ENCODE results near the gene TNFRSF1B. TPM values are rescaled to one million over a fixed set of nuclear protein-coding genes. Genes with fewer than 3 reads are reported as not detected.

The TNFRSF1B gene
- total and polyA plus RNA-seq, 9 of the 15 experiments (the other 6 are each of a cell fraction or from before 2014, with no cell fraction given), result 8.8 to 91.3 (median 36.0) TPM

DNA sequence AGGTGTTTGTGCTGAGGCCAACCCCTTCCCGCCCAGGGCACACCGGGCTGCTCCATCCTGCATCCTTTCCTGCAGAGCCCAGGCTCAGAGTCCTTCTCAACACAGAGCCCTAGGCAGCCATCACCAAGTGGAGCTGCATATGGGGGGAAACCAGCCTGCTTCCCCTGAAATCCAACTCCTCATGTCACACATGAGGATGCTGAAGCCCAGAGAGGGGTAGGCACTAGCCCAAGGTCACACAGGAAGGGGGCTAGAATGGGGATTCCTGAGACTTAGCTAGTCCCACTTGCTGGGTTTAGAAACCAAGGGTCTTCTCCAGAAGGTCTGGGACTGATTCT is 5.5 kb upstream of the TNFRSF1B start (continued):
- TF ChIP-seq, protein P1, sequence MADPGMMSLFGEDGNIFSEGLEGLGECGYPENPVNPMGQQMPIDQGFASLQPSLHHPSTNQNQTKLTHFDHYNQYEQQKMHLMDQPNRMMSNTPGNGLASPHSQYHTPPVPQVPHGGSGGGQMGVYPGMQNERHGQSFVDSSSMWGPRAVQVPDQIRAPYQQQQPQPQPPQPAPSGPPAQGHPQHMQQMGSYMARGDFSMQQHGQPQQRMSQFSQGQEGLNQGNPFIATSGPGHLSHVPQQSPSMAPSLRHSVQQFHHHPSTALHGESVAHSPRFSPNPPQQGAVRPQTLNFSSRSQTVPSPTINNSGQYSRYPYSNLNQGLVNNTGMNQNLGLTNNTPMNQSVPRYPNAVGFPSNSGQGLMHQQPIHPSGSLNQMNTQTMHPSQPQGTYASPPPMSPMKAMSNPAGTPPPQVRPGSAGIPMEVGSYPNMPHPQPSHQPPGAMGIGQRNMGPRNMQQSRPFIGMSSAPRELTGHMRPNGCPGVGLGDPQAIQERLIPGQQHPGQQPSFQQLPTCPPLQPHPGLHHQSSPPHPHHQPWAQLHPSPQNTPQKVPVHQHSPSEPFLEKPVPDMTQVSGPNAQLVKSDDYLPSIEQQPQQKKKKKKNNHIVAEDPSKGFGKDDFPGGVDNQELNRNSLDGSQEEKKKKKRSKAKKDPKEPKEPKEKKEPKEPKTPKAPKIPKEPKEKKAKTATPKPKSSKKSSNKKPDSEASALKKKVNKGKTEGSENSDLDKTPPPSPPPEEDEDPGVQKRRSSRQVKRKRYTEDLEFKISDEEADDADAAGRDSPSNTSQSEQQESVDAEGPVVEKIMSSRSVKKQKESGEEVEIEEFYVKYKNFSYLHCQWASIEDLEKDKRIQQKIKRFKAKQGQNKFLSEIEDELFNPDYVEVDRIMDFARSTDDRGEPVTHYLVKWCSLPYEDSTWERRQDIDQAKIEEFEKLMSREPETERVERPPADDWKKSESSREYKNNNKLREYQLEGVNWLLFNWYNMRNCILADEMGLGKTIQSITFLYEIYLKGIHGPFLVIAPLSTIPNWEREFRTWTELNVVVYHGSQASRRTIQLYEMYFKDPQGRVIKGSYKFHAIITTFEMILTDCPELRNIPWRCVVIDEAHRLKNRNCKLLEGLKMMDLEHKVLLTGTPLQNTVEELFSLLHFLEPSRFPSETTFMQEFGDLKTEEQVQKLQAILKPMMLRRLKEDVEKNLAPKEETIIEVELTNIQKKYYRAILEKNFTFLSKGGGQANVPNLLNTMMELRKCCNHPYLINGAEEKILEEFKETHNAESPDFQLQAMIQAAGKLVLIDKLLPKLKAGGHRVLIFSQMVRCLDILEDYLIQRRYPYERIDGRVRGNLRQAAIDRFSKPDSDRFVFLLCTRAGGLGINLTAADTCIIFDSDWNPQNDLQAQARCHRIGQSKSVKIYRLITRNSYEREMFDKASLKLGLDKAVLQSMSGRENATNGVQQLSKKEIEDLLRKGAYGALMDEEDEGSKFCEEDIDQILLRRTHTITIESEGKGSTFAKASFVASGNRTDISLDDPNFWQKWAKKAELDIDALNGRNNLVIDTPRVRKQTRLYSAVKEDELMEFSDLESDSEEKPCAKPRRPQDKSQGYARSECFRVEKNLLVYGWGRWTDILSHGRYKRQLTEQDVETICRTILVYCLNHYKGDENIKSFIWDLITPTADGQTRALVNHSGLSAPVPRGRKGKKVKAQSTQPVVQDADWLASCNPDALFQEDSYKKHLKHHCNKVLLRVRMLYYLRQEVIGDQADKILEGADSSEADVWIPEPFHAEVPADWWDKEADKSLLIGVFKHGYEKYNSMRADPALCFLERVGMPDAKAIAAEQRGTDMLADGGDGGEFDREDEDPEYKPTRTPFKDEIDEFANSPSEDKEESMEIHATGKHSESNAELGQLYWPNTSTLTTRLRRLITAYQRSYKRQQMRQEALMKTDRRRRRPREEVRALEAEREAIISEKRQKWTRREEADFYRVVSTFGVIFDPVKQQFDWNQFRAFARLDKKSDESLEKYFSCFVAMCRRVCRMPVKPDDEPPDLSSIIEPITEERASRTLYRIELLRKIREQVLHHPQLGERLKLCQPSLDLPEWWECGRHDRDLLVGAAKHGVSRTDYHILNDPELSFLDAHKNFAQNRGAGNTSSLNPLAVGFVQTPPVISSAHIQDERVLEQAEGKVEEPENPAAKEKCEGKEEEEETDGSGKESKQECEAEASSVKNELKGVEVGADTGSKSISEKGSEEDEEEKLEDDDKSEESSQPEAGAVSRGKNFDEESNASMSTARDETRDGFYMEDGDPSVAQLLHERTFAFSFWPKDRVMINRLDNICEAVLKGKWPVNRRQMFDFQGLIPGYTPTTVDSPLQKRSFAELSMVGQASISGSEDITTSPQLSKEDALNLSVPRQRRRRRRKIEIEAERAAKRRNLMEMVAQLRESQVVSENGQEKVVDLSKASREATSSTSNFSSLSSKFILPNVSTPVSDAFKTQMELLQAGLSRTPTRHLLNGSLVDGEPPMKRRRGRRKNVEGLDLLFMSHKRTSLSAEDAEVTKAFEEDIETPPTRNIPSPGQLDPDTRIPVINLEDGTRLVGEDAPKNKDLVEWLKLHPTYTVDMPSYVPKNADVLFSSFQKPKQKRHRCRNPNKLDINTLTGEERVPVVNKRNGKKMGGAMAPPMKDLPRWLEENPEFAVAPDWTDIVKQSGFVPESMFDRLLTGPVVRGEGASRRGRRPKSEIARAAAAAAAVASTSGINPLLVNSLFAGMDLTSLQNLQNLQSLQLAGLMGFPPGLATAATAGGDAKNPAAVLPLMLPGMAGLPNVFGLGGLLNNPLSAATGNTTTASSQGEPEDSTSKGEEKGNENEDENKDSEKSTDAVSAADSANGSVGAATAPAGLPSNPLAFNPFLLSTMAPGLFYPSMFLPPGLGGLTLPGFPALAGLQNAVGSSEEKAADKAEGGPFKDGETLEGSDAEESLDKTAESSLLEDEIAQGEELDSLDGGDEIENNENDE (IDR thresholded peaks at IDR 0.05; ENCODE audit: low read depth, low read length), result no peak
- TF ChIP-seq ZNF3 (CRISPR knock-in tag; IDR thresholded peaks at IDR 0.05), result no peak
- TF ChIP-seq, protein P2, sequence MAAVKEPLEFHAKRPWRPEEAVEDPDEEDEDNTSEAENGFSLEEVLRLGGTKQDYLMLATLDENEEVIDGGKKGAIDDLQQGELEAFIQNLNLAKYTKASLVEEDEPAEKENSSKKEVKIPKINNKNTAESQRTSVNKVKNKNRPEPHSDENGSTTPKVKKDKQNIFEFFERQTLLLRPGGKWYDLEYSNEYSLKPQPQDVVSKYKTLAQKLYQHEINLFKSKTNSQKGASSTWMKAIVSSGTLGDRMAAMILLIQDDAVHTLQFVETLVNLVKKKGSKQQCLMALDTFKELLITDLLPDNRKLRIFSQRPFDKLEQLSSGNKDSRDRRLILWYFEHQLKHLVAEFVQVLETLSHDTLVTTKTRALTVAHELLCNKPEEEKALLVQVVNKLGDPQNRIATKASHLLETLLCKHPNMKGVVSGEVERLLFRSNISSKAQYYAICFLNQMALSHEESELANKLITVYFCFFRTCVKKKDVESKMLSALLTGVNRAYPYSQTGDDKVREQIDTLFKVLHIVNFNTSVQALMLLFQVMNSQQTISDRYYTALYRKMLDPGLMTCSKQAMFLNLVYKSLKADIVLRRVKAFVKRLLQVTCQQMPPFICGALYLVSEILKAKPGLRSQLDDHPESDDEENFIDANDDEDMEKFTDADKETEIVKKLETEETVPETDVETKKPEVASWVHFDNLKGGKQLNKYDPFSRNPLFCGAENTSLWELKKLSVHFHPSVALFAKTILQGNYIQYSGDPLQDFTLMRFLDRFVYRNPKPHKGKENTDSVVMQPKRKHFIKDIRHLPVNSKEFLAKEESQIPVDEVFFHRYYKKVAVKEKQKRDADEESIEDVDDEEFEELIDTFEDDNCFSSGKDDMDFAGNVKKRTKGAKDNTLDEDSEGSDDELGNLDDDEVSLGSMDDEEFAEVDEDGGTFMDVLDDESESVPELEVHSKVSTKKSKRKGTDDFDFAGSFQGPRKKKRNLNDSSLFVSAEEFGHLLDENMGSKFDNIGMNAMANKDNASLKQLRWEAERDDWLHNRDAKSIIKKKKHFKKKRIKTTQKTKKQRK (IDR thresholded peaks at IDR 0.05; ENCODE audit: borderline replicate concordance, low read depth, low read length), result no peak
- no peak for TF ChIP-seq MXI1 (IDR thresholded peaks at IDR 0.05; ENCODE audit: low read depth, low read length)
